K562 (cell line): ENCODE data around the gene SLC26A2. TPM values are rescaled to one million over a fixed set of nuclear protein-coding genes. Genes with fewer than 3 reads are reported as not detected.

Source experiments
- ATF1 ChIP-seq, 2 experiments: fragments of 450-650 bp in 1 of 2; IDR thresholded peaks; 2 replicates each; pipeline ENCODE4 v1.6.1; 2016; ENCODE audit warnings: missing compliant biosample characterization in 1 of 2, missing genetic modification characterization in 1 of 2
- CBFA2T2 ChIP-seq: fragments of 450-650 bp; conservative IDR thresholded peaks from 2 replicates; pipeline ENCODE4 v1.6.1; 2017; ENCODE audit warnings: mild to moderate bottlenecking
- ESRRA ChIP-seq: fragments of 450-650 bp; IDR thresholded peaks from 2 replicates; pipeline ENCODE4 v1.6.1; 2014; ENCODE audit warnings: low read depth, mild to moderate bottlenecking, moderate library complexity, borderline replicate concordance
- FOXJ3 ChIP-seq: sonication (generic); formaldehyde crosslinking; IDR thresholded peaks from 2 replicates; pipeline ENCODE4 v1.4.0; 2020; ENCODE audit warnings: mild to moderate bottlenecking, missing genetic modification reagents
- GABPA ChIP-seq: fragments of 200-800 bp; sonication (Bioruptor generic); conservative IDR thresholded peaks from 2 replicates; pipeline ENCODE4 v1.6.1; 2016; ENCODE audit warnings: low read depth, missing genetic modification characterization, missing compliant biosample characterization
- GATA2 ChIP-seq: sonication (generic); formaldehyde crosslinking; IDR thresholded peaks from 2 replicates; pipeline ENCODE4 v1.4.0; 2020; ENCODE audit warnings: mild to moderate bottlenecking, missing genetic modification reagents
- GTF2A2 ChIP-seq: IDR thresholded peaks from 2 replicates; pipeline ENCODE4 v1.6.1; 2016; ENCODE audit warnings: mild to moderate bottlenecking, missing genetic modification characterization, missing compliant biosample characterization
- HNRNPH1 ChIP-seq: fragments of 200-400 bp; formaldehyde crosslinking; optimal IDR thresholded peaks from 2 replicates; pipeline ENCODE3; 2017; ENCODE audit warnings: low read depth, mild to moderate bottlenecking, low read length, moderate library complexity
- KAT7 ChIP-seq: sonication (generic); formaldehyde crosslinking; IDR thresholded peaks from 2 replicates; pipeline ENCODE4 v1.8.0; 2022; ENCODE audit warnings: missing genetic modification reagents, mild to moderate bottlenecking, borderline replicate concordance
- KDM2B ChIP-seq: fragments of 250-450 bp; sonication (Bioruptor Pico); IDR thresholded peaks from 2 replicates; pipeline ENCODE4 v1.8.0; 2021; ENCODE audit warnings: mild to moderate bottlenecking, moderate library complexity
- KDM5B ChIP-seq: fragments of 200-600 bp; sonication (generic); IDR thresholded peaks from 2 replicates; pipeline ENCODE4 v1.6.1; 2012; ENCODE audit warnings: low read depth, mild to moderate bottlenecking, moderate library complexity, low read length, control low read depth, inconsistent platforms; ENCODE audit not compliant: insufficient replicate concordance
- MBD2 ChIP-seq: sonication (generic); IDR thresholded peaks from 2 replicates; pipeline ENCODE4 v1.6.1; 2016; ENCODE audit warnings: low read depth, borderline replicate concordance
- MYC ChIP-seq, 2 experiments: fragments of 250-450 bp in 1 of 2; sonication (Bioruptor Pico) in 1 of 2; IDR thresholded peaks; 2 replicates each; pipeline versions ENCODE4 v1.5.1 to v1.6.1; 2012 to 2021; ENCODE audit warnings: low read depth in 2 of 2, borderline replicate concordance in 1 of 2, improper control_type of control experiment in 1 of 2, low read length in 1 of 2, mild to moderate bottlenecking in 1 of 2, moderate library complexity in 1 of 2
- NEUROD1 ChIP-seq: fragments of 150-350 bp; IDR thresholded peaks from 2 replicates; pipeline ENCODE4 v1.6.1; 2014; ENCODE audit warnings: borderline replicate concordance, low read length, low read depth; ENCODE audit not compliant: partially characterized antibody
- PHF20 ChIP-seq: fragments of 450-650 bp; IDR thresholded peaks from 2 replicates; pipeline ENCODE4 v1.6.1; 2018; ENCODE audit not compliant: partially characterized antibody
- PHF21A ChIP-seq: fragments of 450-650 bp; IDR thresholded peaks from 2 replicates; pipeline ENCODE4 v1.6.1; 2017; ENCODE audit warnings: low read depth, borderline replicate concordance
- RBBP5 ChIP-seq: fragments of 200-600 bp; sonication (generic); IDR thresholded peaks from 2 replicates; pipeline ENCODE4 v1.6.1; 2012; ENCODE audit warnings: borderline replicate concordance, mild to moderate bottlenecking, low read length, control low read depth, inconsistent platforms; ENCODE audit not compliant: insufficient read depth, poor library complexity, severe bottlenecking
- SP2 ChIP-seq: IDR thresholded peaks from 2 replicates; pipeline ENCODE4 v1.6.1; 2011; ENCODE audit warnings: mild to moderate bottlenecking, low read depth, low read length, moderate library complexity; ENCODE audit not compliant: poor library complexity, severe bottlenecking; ENCODE audit errors: extremely low read depth
- TBP ChIP-seq: optimal IDR thresholded peaks from 2 replicates; pipeline ENCODE3; 2011; ENCODE audit warnings: low read depth, low read length, improper control_type of control experiment
- ZEB2 ChIP-seq: fragments of 450-650 bp; IDR thresholded peaks from 2 replicates; pipeline ENCODE4 v1.6.1; 2016
- ZNF274 ChIP-seq: IDR thresholded peaks from 2 replicates; pipeline ENCODE4 v1.6.1; 2011; ENCODE audit warnings: low read depth, mild to moderate bottlenecking, low read length, moderate library complexity, borderline replicate concordance
- ZNF668 ChIP-seq: fragments of 250-450 bp; sonication (Bioruptor Pico); IDR thresholded peaks from 2 replicates; pipeline ENCODE4 v1.8.0; 2022; ENCODE audit warnings: mild to moderate bottlenecking, inconsistent platforms
- polyA plus RNA-seq, 8 experiments: library from polyadenylated mRNA; depleted of rRNA in 4 of 8; stranded (reverse) in 5 of 8; unstranded in 3 of 8; fragments of >200 nt; fragmentation: Nextera tagmentation in 2 of 8; fragmentation: Illumina TruSeq in 1 of 8; extraction: Ambion mirVana in 2 of 8; extraction: Trizol in 1 of 8; gene quantifications; 2 replicates each; pipeline versions ENCODE4 v1.2.1 to v1.2.3, GENCODE V29; 2011 to 2014; ENCODE audit warnings: inconsistent platforms in 1 of 8, missing spikeins in 1 of 8
- total RNA-seq, 7 experiments: library from RNA; depleted of rRNA in 6 of 7; stranded (reverse); fragments of >200 nt in 6 of 7; fragmentation: Illumina TruSeq in 2 of 7; extraction: Trizol in 2 of 7; gene quantifications; 2 replicates each; pipeline versions ENCODE4 v1.2.1 to v1.2.3, GENCODE V29; 2011 to 2021; ENCODE audit warnings: low replicate concordance in 1 of 7
- TF ChIP-seq, protein P1 (sequence below): fragments of 450-650 bp; IDR thresholded peaks from 2 replicates; pipeline ENCODE4 v1.6.1; 2017; ENCODE audit warnings: antibody characterized with exemption, mild to moderate bottlenecking

The SLC26A2 gene
- total and polyA plus RNA-seq, 9 of the 15 experiments (the other 6 are each of a cell fraction or from before 2014, with no cell fraction given): 1.1 to 6.3 (median 3.6) TPM

GRCh38 chr5:149960272-149961185 is at the start of gene SLC26A2 (continued):
- TF ChIP-seq ESRRA (peak; percentile 44), ATF1 (CRISPR knock-in tag; IDR thresholded peaks at IDR 0.05) (no peak), ATF1 (tag; IDR thresholded peaks at IDR 0.05) (peak; percentile 93), PHF20 (peak; percentile 62), KAT7 (CRISPR knock-in tag) (peak; percentile 77; the same call in 1 of the 2 replicates), HNRNPH1 (no peak), MYC (IDR thresholded peaks at IDR 0.05; ENCODE audit: low read depth, low read length) (peak; percentile 75; the same call in 1 of the 2 replicates), MYC (CRISPR knock-in tag; IDR thresholded peaks at IDR 0.05; ENCODE audit: borderline replicate concordance, low read depth) (peak; percentile 59; the same call in 1 of the 2 replicates), RBBP5 (peak; percentile 81), MBD2 (peak; percentile 95), ZEB2 (peak; percentile 82), FOXJ3 (no peak), GATA2 (CRISPR knock-in tag) (no peak), ZNF274 (no peak), KDM5B (peak; percentile 93), GTF2A2 (0 out of 2 replicates have a peak, but pooled peaks have one; percentile 40), TBP (peak; percentile 93), CBFA2T2 (peak; percentile 86), GABPA (tag) (peak; percentile 68; the same call in 1 of the 2 replicates), KDM2B (CRISPR knock-in tag) (0 out of 2 replicates have a peak, but pooled peaks have one; percentile 44), PHF21A (no peak), SP2 (peak; percentile 87), NEUROD1 (peak; percentile 92), ZNF668 (CRISPR knock-in tag) (0 out of 2 replicates have a peak, but pooled peaks have one; percentile 46)
- TF ChIP-seq, protein P1, sequence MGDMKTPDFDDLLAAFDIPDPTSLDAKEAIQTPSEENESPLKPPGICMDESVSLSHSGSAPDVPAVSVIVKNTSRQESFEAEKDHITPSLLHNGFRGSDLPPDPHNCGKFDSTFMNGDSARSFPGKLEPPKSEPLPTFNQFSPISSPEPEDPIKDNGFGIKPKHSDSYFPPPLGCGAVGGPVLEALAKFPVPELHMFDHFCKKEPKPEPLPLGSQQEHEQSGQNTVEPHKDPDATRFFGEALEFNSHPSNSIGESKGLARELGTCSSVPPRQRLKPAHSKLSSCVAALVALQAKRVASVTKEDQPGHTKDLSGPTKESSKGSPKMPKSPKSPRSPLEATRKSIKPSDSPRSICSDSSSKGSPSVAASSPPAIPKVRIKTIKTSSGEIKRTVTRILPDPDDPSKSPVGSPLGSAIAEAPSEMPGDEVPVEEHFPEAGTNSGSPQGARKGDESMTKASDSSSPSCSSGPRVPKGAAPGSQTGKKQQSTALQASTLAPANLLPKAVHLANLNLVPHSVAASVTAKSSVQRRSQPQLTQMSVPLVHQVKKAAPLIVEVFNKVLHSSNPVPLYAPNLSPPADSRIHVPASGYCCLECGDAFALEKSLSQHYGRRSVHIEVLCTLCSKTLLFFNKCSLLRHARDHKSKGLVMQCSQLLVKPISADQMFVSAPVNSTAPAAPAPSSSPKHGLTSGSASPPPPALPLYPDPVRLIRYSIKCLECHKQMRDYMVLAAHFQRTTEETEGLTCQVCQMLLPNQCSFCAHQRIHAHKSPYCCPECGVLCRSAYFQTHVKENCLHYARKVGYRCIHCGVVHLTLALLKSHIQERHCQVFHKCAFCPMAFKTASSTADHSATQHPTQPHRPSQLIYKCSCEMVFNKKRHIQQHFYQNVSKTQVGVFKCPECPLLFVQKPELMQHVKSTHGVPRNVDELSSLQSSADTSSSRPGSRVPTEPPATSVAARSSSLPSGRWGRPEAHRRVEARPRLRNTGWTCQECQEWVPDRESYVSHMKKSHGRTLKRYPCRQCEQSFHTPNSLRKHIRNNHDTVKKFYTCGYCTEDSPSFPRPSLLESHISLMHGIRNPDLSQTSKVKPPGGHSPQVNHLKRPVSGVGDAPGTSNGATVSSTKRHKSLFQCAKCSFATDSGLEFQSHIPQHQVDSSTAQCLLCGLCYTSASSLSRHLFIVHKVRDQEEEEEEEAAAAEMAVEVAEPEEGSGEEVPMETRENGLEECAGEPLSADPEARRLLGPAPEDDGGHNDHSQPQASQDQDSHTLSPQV: peak; percentile 66
